ENCODE measurements around the gene TAF1A. TPM values are rescaled to one million over a fixed set of nuclear protein-coding genes. Genes with fewer than 3 reads are reported as not detected.

The TAF1A gene
- total and polyA plus RNA-seq, 2 of the 8 experiments (the other 6 are each of a cell fraction or from before 2014, with no cell fraction given) = 3.3 to 16.7 TPM

GRCh38 chr1:222539951-222540597, 49.7 kb downstream of the TAF1A start:
- Histone ChIP-seq H3K79me2 (ENCODE audit: control insufficient read depth in 1 of 2, insufficient read depth in 2 of 2, low read length in 2 of 2) (no peaks in the 10 kb centered on the region), H3K4ac (replicated peaks; ENCODE audit: insufficient read length, low read depth, low read length) (no peak overlapping the region), H2AK5ac (ENCODE audit: low read depth, low read length) (no peak overlapping the region), H3K9me3 (ENCODE audit: insufficient read depth in 2 of 2, low read depth in 1 of 2, low read length in 1 of 2) (no peaks in the 10 kb centered on the region), H4K8ac (ENCODE audit: extremely low read depth, insufficient read depth, low read length) (no peak overlapping the region), H2BK12ac (ENCODE audit: low read depth, low read length) (no peak overlapping the region), H3K23me2 (ENCODE audit: low read depth, low read length) (no peaks in the 10 kb centered on the region), H2BK120ac (replicated peaks; ENCODE audit: low read depth, low read length) (no peak overlapping the region), H2BK20ac (ENCODE audit: low read length) (no peak overlapping the region), H3K4me3 (ENCODE audit: extremely low read depth in 1 of 4, insufficient read depth in 2 of 4, low read depth in 3 of 4, low read length in 4 of 4) (no peak overlapping the region), H3K4me1 (replicated peaks in 1 of 4; ENCODE audit: control insufficient read depth in 3 of 4, insufficient read depth in 4 of 4, low read length in 3 of 4) (no peaks in the 10 kb centered on the region), H4K91ac (replicated peaks; ENCODE audit: insufficient read length, low read length) (no peak overlapping the region), H3K79me1 (ENCODE audit: low read depth, low read length) (no peaks in the 10 kb centered on the region), H3K14ac (ENCODE audit: insufficient read length) (no peak overlapping the region), H2BK15ac (ENCODE audit: low read length) (no peak overlapping the region), H3K18ac (ENCODE audit: extremely low read depth, low read length) (no peak overlapping the region), H4K5ac (ENCODE audit: insufficient read length, low read depth, low read length) (no peak overlapping the region), H3K56ac (replicated peaks; ENCODE audit: insufficient read length, low read depth, low read length) (no peak overlapping the region), H3K36me3 (ENCODE audit: control insufficient read depth in 2 of 4, insufficient read depth in 4 of 4, low read length in 3 of 4) (no peaks in the 10 kb centered on the region), H3K9ac (replicated peaks in 1 of 4; ENCODE audit: extremely low read depth in 1 of 4, low read depth in 3 of 4, low read length in 3 of 4) (no peak overlapping the region), H3K27me3 (replicated peaks in 1 of 4; ENCODE audit: control insufficient read depth in 3 of 4, extremely low read depth in 1 of 4, insufficient read depth in 3 of 4, low read length in 3 of 4) (no peaks in the 10 kb centered on the region), H3K23ac (ENCODE audit: insufficient read length) (no peak overlapping the region), H3K4me2 (ENCODE audit: insufficient read depth in 1 of 2, low read depth in 2 of 2, low read length in 2 of 2) (no peak overlapping the region), H3K27ac (ENCODE audit: low read depth, low read length) (no peak overlapping the region), H2AFZ (ENCODE audit: low read length) (no peak overlapping the region), H2BK5ac (ENCODE audit: low read depth, low read length) (no peak overlapping the region), H4K20me1 (replicated peaks in 1 of 2; ENCODE audit: control insufficient read depth in 1 of 2, insufficient read depth in 2 of 2, low read length in 2 of 2) (no peaks in the 10 kb centered on the region)
- TF ChIP-seq EP300 (IDR thresholded peaks at IDR 0.05; ENCODE audit: borderline replicate concordance in 1 of 2, low read depth in 2 of 2, low read length in 2 of 2) (no peak), NRF1 (IDR thresholded peaks at IDR 0.05; ENCODE audit: low read depth, low read length) (no peak), PHF8 (conservative IDR thresholded peaks at IDR 0.05; ENCODE audit: low read depth, low read length) (no peak), GABPA (IDR thresholded peaks at IDR 0.05; ENCODE audit: borderline replicate concordance, insufficient read depth, low read length) (no peak), SP2 (IDR thresholded peaks at IDR 0.05; ENCODE audit: low read length) (no peak), SUZ12 (IDR thresholded peaks at IDR 0.05; ENCODE audit: low read length) (no peak)
- 84% methylated on average over 15 of the region's 16 CpGs; no CpG with 5 or more reads in 1 of the 2 experiments for whole genome bisulfite sequencing, 2 experiments (ENCODE audit: extremely low coverage in 1 of 2, insufficient coverage in 1 of 2, insufficient read length in 1 of 2, insufficient replicate concordance in 2 of 2, low coverage in 1 of 2, low lambda C conversion rate in 2 of 2, missing lambda C conversion rate in 1 of 2)
- ChIA-PET CTCF (ENCODE audit: partially characterized antibody) (interaction anchor here (1.8 to 2.3 kb wide), 2 partner anchors 16 to 85 kb away, joined by 4 to 5 read pairs; no protein-coding TSS in a partner anchor), POLR2A (ENCODE audit: partially characterized antibody) (interaction anchor here (1.0 kb wide), 1 partner anchor 15 kb away, joined by 3 read pairs; no protein-coding TSS in a partner anchor)
- FAIRE-seq = no peak
- no peak for DNase-seq (ENCODE audit: low read depth in 1 of 2, low spot score in 2 of 2)
